ENCODE measurements around the gene B3GLCT. TPM values are rescaled to one million over a fixed set of nuclear protein-coding genes. Genes with fewer than 3 reads are reported as not detected.

B3GLCT gene
- total RNA-seq, 2 donors from 2014 or later, result 9.3 to 10.4 TPM

DNA sequence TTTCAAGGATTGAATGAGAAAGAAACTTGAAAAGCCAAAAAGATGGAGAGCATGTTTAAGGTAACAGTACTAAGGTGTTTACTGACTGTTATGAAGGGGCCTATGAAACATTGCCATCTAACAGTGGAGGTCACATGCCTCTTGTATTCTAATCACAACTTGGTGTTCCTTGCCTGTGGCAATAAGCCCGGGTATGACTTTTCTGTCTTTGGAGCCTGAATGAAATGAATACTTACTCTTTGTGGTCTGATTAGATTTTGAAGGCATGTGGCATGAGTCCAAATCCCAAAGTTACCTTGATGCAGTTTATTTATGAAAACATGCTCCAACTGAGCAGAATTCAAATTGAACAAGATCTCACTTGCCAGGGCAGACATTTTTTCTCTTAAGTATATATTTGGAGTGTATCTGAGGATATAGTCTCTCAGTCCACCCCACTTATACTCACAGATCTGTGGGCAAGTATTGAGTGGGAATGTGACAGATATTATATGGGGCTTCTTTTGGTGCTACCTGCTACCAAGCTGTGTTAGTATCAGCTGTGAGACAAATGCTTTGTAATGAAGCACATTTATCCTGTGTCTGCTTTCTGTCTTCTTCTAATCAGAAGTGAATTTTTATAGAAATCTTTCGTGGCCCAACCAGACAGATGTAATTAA is 67.5 kb downstream of the B3GLCT start:
- ATAC-seq (ENCODE audit: insufficient number of reproducible peaks, low FRiP score, low read depth) (no peak), DNase-seq (ENCODE audit: low spot score) (no peak)
- no peaks in the 10 kb centered on the region for H3K9me3 ChIP-seq
- H3K4me1 ChIP-seq (ENCODE audit: control insufficient read depth in 1 of 2, low read depth in 2 of 2), result no peaks in the 10 kb centered on the region
- H3K4me3 ChIP-seq, result no peak overlapping the region
- no peak overlapping the region for H3K27ac ChIP-seq
- no peaks in the 10 kb centered on the region for H3K27me3 ChIP-seq (replicated peaks; ENCODE audit: insufficient read depth)
- TF ChIP-seq, protein P1, sequence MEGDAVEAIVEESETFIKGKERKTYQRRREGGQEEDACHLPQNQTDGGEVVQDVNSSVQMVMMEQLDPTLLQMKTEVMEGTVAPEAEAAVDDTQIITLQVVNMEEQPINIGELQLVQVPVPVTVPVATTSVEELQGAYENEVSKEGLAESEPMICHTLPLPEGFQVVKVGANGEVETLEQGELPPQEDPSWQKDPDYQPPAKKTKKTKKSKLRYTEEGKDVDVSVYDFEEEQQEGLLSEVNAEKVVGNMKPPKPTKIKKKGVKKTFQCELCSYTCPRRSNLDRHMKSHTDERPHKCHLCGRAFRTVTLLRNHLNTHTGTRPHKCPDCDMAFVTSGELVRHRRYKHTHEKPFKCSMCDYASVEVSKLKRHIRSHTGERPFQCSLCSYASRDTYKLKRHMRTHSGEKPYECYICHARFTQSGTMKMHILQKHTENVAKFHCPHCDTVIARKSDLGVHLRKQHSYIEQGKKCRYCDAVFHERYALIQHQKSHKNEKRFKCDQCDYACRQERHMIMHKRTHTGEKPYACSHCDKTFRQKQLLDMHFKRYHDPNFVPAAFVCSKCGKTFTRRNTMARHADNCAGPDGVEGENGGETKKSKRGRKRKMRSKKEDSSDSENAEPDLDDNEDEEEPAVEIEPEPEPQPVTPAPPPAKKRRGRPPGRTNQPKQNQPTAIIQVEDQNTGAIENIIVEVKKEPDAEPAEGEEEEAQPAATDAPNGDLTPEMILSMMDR (IDR thresholded peaks at IDR 0.05), result no peak
- H3K36me3 ChIP-seq, result no peaks in the 10 kb centered on the region

DNA sequence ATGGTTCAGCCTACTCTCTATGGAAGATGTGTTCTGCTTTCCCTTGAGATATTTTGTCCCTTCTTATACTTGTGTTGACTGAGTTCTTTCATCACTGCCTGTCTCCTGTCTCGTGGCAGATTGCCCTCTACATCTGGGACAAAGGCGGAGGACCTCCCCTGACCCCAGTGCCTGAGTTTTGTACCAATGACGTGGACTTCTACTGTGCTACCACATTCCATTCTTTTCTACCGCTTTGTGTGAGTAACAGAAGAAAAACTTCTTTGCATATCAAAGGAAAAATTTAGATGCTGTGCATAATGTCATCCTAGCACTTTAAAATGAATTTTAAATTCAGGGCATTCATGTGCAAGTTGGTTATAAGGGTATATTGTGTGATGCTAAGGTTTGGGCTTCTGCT is 74.6 kb downstream of the B3GLCT start:
- H3K9me3 ChIP-seq, result no peaks in the 10 kb centered on the region
- no peak overlapping the region for H3K4me3 ChIP-seq
- DNase-seq (ENCODE audit: low spot score) (no peak), ATAC-seq (ENCODE audit: insufficient number of reproducible peaks, low FRiP score, low read depth) (no peak)
- H3K27ac ChIP-seq, result no peak overlapping the region
- no peaks in the 10 kb centered on the region for H3K4me1 ChIP-seq (ENCODE audit: control insufficient read depth in 1 of 2, low read depth in 2 of 2)
- H3K27me3 ChIP-seq (replicated peaks; ENCODE audit: insufficient read depth), result no peaks in the 10 kb centered on the region
- peaks cover 5% of the 10 kb centered on the region for H3K36me3 ChIP-seq
- TF ChIP-seq, protein P1 (IDR thresholded peaks at IDR 0.05), result no peak

DNA sequence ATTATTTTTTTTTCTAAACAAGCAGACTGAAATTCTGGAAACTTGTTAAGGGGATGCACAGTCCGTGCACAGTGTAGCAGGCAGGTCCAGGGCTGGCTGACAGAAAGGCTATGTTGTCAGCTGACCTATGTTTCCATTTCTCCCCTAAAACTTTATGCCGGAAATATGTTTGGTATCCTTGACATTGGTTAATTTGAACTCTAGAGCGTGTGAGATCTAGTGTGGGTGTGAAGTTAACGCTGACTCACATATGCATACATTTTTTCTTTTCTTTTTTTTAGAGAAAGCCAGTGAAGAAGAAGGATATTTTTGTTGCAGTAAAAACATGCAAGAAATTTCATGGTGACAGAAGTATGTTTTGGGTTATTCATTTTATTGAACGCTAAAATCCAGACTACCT is 76.6 kb downstream of the B3GLCT start:
- no peaks in the 10 kb centered on the region for H3K4me1 ChIP-seq (ENCODE audit: control insufficient read depth in 1 of 2, low read depth in 2 of 2)
- H3K27ac ChIP-seq, result no peak overlapping the region
- no peak overlapping the region for H3K4me3 ChIP-seq
- H3K9me3 ChIP-seq, result no peaks in the 10 kb centered on the region
- TF ChIP-seq, protein P1 (IDR thresholded peaks at IDR 0.05), result no peak
- DNase-seq (ENCODE audit: low spot score) (no peak), ATAC-seq (ENCODE audit: insufficient number of reproducible peaks, low FRiP score, low read depth) (no peak)
- H3K36me3 ChIP-seq, result peaks cover 5% of the 10 kb centered on the region
- H3K27me3 ChIP-seq (replicated peaks; ENCODE audit: insufficient read depth), result no peaks in the 10 kb centered on the region

DNA sequence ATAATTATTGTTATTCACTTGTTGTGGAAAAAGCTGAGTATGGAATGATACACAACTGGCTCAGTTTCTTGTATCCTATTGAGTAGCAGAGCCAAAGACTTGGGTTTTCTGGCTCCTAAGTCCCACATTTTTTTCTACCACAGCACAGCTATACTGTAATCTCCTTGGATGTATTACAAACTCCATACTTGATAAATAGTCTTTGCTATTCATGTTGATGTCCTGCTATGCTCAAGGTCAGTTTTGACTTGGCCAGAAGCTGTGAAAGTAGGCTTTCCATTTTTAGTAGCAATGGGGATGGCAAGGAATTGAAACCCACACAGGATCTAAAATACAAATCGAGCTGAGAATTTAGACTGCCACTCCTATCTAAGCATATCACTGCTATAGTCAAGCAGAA is 79.1 kb downstream of the B3GLCT start:
- Histone ChIP-seq H3K9me3 (no peaks in the 10 kb centered on the region), H3K36me3 (peaks cover 5% of the 10 kb centered on the region), H3K27ac (no peak overlapping the region), H3K27me3 (replicated peaks; ENCODE audit: insufficient read depth) (no peaks in the 10 kb centered on the region), H3K4me3 (no peak overlapping the region), H3K4me1 (ENCODE audit: control insufficient read depth in 1 of 2, low read depth in 2 of 2) (no peaks in the 10 kb centered on the region)
- TF ChIP-seq, protein P1 (IDR thresholded peaks at IDR 0.05), result no peak
- no peak for ATAC-seq (ENCODE audit: insufficient number of reproducible peaks, low FRiP score, low read depth)
- no peak for DNase-seq (ENCODE audit: low spot score)

DNA sequence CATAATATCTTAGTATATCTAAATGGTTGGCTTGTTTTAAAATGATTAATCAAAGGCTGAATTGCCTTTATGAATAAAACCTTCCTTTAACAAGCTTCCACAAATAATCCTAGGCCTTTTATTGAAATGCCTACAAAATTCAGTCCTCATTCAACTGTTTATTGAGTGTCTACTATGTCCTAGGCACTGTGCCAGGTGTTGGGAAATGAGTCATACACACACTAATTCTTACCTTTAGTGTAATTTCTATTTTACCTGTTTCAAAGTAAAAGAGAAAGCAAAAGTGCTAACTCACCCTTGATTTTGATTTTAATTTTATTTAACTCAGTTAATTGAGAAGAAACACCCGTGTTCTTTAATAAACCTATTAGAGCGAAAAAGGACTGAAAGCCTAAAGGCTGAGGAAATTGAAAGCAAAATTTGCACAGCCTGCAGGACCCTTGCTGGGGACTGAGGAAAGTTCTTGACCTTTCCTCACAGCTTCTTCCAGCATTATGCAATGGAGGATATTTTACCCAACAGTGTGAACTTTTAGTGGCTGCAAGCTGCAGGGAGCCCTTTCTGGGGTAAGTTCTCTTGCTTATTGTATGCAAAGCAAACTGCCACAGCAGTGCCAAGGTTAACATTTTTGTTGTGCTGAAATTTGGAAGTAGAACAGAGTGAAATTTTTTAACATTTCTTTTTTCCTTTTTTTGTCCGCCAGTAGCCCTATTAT is 83.1 kb downstream of the B3GLCT start:
- Histone ChIP-seq H3K27me3 (replicated peaks; ENCODE audit: insufficient read depth) (no peaks in the 10 kb centered on the region), H3K4me3 (no peak overlapping the region), H3K27ac (no peak overlapping the region), H3K4me1 (ENCODE audit: control insufficient read depth in 1 of 2, low read depth in 2 of 2) (no peaks in the 10 kb centered on the region), H3K9me3 (no peaks in the 10 kb centered on the region), H3K36me3 (peaks cover 11% of the 10 kb centered on the region)
- TF ChIP-seq, protein P1 (IDR thresholded peaks at IDR 0.05), result no peak
- DNase-seq (ENCODE audit: low spot score), result no peak
- ATAC-seq (ENCODE audit: insufficient number of reproducible peaks, low FRiP score, low read depth), result no peak

Data from thoracic aorta (tissue), 2 donors.